ENCODE results near the gene PTPRF. TPM values are rescaled to one million over a fixed set of nuclear protein-coding genes. Genes with fewer than 3 reads are reported as not detected.

Gene PTPRF
- total and polyA plus RNA-seq, 12 donors, result 1.7 to 10.3 (median 4.5) TPM

DNA sequence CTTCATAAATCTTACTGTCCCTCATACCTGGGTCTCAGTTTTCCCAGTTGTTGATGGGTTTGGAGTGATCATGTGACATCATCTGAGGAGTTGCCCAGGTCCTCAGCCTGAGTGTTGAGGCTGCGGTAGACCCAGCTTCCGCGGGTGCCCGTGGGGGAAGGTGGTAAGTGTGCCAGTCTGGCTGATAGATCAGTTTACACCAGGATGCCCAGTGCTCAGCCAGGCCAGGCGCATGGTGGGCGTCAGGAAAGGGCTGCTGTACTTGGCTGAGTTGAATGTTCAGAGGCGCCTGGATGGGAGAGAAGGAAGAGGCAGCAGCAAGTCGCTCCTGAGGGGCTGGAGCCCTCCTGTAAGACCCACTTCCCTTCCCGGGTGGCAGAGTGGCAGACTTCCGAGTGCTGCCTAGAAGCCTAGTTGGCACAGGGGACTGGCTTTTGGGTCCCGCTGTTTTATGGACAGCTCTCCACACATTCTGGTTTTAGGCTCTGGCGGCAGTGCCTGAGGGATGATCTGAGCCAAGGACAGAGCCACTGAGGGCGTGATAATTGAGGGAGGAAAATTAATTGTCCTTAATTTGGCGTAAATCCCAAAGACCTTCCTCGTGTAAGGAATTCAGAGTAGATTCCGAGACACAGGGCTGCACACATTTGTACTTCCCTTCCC is 35.8 kb downstream of the PTPRF start:
- Histone ChIP-seq H3K36me3 (no peaks in the 10 kb centered on the region), H3K9me3 (no peaks in the 10 kb centered on the region), H3K4me3 (peak overlapping the region in 7 of 10 donors; percentile 46 to 64 (median 62)), H3K4me1 (peaks cover 0 to 21% (median 7%) of the 10 kb centered on the region in 9 donors), H3K27ac (no peak overlapping the region), H3K27me3 (peaks cover 0 to 9% (median 0%) of the 10 kb centered on the region in 7 donors)
- DNase-seq (no peak), ATAC-seq (no peak)
- 86 to 91% methylated on average over 16 of the region's 16 CpGs for WGBS, 2 donors
- intact Hi-C loops (cut with DNase I), result no loop called here
- no peak for TF ChIP-seq CTCF (IDR thresholded peaks at IDR 0.05)

DNA sequence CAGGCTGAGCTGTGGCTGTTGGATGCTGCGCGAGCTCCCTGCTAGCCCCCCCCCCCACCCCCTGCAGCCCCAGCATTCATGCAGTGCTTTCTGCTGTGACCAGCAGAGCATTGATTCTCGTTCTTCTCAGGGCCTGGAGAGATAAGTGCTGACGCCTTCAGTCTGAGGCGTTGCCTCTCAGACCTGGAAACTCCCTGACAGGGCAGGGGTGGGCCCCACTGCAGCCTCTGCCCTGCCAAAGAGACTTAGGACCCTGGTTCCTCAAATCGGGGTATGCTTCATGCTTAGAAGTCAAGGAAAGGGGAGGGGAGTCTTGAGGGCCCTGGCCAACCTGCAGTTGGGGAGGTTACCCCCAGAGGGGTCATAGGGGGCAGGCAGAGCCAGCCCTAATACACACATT is 38.5 kb downstream of the PTPRF start:
- ATAC-seq, result no peak
- TF ChIP-seq CTCF (IDR thresholded peaks at IDR 0.05), result no peak

GRCh38 chr1:43570277-43570676 is 39.6 kb downstream of the PTPRF start:
- Histone ChIP-seq H3K27me3 (peaks cover 0 to 9% (median 0%) of the 10 kb centered on the region in 7 donors), H3K4me1 (peaks cover 0 to 19% (median 4%) of the 10 kb centered on the region in 9 donors), H3K36me3 (no peaks in the 10 kb centered on the region), H3K27ac (no peak overlapping the region), H3K4me3 (no peak overlapping the region), H3K9me3 (no peaks in the 10 kb centered on the region)
- intact Hi-C loops (cut with DNase I), result no loop called here
- 86 to 92% methylated on average over 9 of the region's 9 CpGs for WGBS, 2 donors
- DNase-seq, result no peak
- TF ChIP-seq CTCF (IDR thresholded peaks at IDR 0.05), result no peak
- ATAC-seq, result no peak

More for the DNA sequence above, 38.5 kb downstream of the PTPRF start:
- Histone ChIP-seq H3K4me3 (no peak overlapping the region), H3K27me3 (peaks cover 0 to 9% (median 0%) of the 10 kb centered on the region in 7 donors), H3K36me3 (no peaks in the 10 kb centered on the region), H3K4me1 (peaks cover 0 to 26% (median 10%) of the 10 kb centered on the region in 9 donors), H3K27ac (no peak overlapping the region), H3K9me3 (no peaks in the 10 kb centered on the region)
- intact Hi-C loops (cut with DNase I), result no loop called here
- 75 to 85% methylated on average over 6 of the region's 6 CpGs for WGBS, 2 donors
- DNase-seq, result no peak

GRCh38 chr1:43570715-43571114 is 40.0 kb downstream of the PTPRF start:
- Histone ChIP-seq H3K27ac (no peak overlapping the region), H3K9me3 (no peaks in the 10 kb centered on the region), H3K27me3 (peaks cover 0 to 5% (median 0%) of the 10 kb centered on the region in 7 donors), H3K4me1 (peaks cover 0 to 16% (median 4%) of the 10 kb centered on the region in 9 donors), H3K4me3 (no peak overlapping the region), H3K36me3 (no peaks in the 10 kb centered on the region)
- ATAC-seq, result no peak
- DNase-seq, result no peak
- no peak for TF ChIP-seq CTCF (IDR thresholded peaks at IDR 0.05)
- intact Hi-C loops (cut with DNase I), result no loop called here
- 91 to 95% methylated on average over 14 of the region's 14 CpGs for WGBS, 2 donors
